GM21723 (cell line): ENCODE measurements around the gene SSBP3.
"Not testable (repeated sequence)": the region's sequence is repeated elsewhere in the genome, so short reads cannot be mapped to it uniquely, and the experiment has no call there.

ENCODE experiments used
- ATAC-seq: cut with Tn5 transposase; IDR thresholded peaks from one replicate; pipeline ENCODE4 v1.9.1; 2021; ENCODE audit warnings: mild to moderate bottlenecking, moderate library complexity; ENCODE audit not compliant: unreplicated experiment

Gene SSBP3

GRCh38 chr1:54395281-54395934, 10.8 kb downstream of the SSBP3 start:
- ATAC-seq: no peak

GRCh38 chr1:54394104-54394503, 12.1 kb downstream of the SSBP3 start:
- ATAC-seq: no peak

GRCh38 chr1:54392401-54392800, 13.8 kb downstream of the SSBP3 start:
- no peak for ATAC-seq

- no peak for ATAC-seq
Measured at GRCh38 chr1:54391450-54392209, 14.6 kb downstream of the SSBP3 start.

GRCh38 chr1:54390655-54391054, 15.5 kb downstream of the SSBP3 start:
- no peak for ATAC-seq

- ATAC-seq: not testable (repeated sequence)
Measured at GRCh38 chr1:54389608-54390007, 16.6 kb downstream of the SSBP3 start.

GRCh38 chr1:54387419-54387818, 18.8 kb downstream of the SSBP3 start:
- no peak for ATAC-seq

GRCh38 chr1:54385727-54386022, 20.5 kb downstream of the SSBP3 start:
- no peak for ATAC-seq

GRCh38 chr1:54384918-54385726, 21.1 kb downstream of the SSBP3 start:
- no peak for ATAC-seq

GRCh38 chr1:54384471-54384870, 21.7 kb downstream of the SSBP3 start:
- ATAC-seq: no peak

- no peak for ATAC-seq
Measured at GRCh38 chr1:54381524-54381923, 24.7 kb downstream of the SSBP3 start.

GRCh38 chr1:54380290-54380882, 25.8 kb downstream of the SSBP3 start:
- ATAC-seq: no peak

GRCh38 chr1:54379555-54380289, 26.5 kb downstream of the SSBP3 start:
- ATAC-seq: no peak

GRCh38 chr1:54378874-54379554, 27.2 kb downstream of the SSBP3 start:
- no peak for ATAC-seq

- ATAC-seq: no peak
Measured at GRCh38 chr1:54378157-54378873, 27.9 kb downstream of the SSBP3 start.

- no peak for ATAC-seq
Measured at GRCh38 chr1:54377040-54377691, 29.0 kb downstream of the SSBP3 start.

- ATAC-seq: peak; percentile 63
Measured at GRCh38 chr1:54376430-54377039, 29.7 kb downstream of the SSBP3 start.

- no peak for ATAC-seq
Measured at GRCh38 chr1:54375712-54376429, 30.3 kb downstream of the SSBP3 start.
